GM11168 (cell line): Measurements from ENCODE around the gene CAMK2G.
"Not testable (repeated sequence)": the region's sequence is repeated elsewhere in the genome, so short reads cannot be mapped to it uniquely, and the experiment has no call there.

Experiments used
- in situ Hi-C: fragments of 300-500 bp; cut with MboI; formaldehyde crosslinking; loops from one replicate; pipeline ENCODE4 v1.12.0; 2022; ENCODE audit warnings: low sequenced_read_pairs; ENCODE audit not compliant: unreplicated experiment

The CAMK2G gene

DNA sequence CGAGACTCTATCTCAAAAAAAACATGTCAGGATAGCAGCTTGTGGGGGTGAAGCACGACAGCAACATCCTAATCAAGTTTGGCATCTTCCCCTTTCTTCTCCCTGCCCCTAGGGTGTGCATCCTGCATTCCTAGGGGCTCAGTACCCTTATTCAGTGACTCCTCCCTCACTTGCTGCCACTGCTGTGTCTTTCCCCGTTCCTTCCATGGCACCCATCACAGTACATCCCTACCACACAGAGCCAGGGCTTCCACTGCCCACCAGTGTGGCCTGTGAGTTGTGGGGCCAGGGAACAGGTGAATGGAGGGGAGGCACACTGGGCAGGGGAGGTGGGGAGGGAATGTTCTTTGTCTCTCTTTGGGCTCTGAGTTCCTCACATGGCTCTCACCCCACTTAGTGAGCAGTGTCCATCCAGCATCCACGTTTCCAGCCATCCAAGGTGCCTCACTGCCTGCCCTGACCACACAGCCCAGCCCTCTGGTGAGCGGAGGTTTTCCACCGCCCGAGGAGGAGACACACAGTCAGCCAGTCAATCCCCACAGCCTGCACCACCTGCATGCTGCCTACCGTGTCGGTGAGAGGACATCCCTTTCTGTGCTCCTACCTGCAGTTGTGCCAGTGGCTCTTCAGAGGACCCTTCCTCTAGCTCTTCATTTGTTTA, 74.3 kb downstream of the CAMK2G start:
- in situ Hi-C loops, result no loop called here

- in situ Hi-C loops, result no loop called here
Measured at GRCh38 chr10:73798927-73799560, 75.3 kb downstream of the CAMK2G start.

GRCh38 chr10:73798087-73798486, 76.3 kb downstream of the CAMK2G start:
- in situ Hi-C loops, result no loop called here

GRCh38 chr10:73797324-73798025, 76.9 kb downstream of the CAMK2G start:
- in situ Hi-C loops, result no loop called here

DNA sequence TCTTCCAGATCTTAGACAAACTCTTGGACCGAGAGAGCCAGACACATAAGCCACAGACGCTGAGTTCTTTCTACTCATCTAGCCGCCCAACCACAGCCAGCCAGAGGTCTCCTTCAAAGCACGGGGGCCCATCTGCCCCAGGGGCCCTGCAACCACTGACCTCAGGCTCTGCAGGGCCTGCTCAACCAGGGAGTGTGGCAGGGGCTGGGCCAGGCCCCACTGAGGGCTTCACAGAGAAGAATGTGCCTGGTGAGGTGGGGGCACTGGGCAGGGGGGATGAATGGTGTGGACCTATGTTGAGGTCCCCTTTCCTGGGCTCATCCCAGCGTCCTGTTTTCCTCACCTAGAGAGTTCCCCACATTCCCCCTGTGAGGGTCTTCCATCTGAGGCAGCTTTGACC, 77.6 kb downstream of the CAMK2G start:
- in situ Hi-C loops, result no loop called here

- in situ Hi-C loops, result not testable (repeated sequence)
Measured at GRCh38 chr10:73796035-73796434, 78.3 kb downstream of the CAMK2G start.

GRCh38 chr10:73795491-73795890, 78.9 kb downstream of the CAMK2G start:
- in situ Hi-C loops, result not testable (repeated sequence)

GRCh38 chr10:73793456-73793855, 80.9 kb downstream of the CAMK2G start:
- in situ Hi-C loops, result no loop called here

DNA sequence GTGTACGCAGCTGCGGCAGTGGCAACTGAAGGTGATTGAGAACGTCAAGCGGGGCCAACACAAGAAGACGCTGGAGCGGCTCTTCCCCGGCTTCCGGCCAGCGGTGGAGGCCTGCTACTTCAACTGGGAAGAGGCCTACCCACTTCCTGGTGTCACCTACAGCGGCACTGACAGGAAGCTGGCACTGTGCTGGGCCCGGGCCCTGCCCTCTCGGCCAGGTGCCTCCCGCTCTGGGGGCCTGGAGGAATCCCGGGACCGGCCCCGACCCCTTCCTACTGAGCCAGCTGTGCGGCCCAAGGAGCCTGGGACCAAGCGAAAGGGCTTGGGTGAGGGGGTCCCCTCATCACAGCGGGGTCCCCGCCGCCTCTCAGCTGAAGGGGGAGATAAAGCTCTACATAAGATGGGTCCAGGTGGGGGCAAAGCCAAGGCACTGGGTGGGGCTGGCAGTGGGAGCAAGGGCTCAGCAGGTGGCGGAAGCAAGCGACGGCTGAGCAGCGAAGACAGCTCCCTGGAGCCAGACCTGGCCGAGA, 82.4 kb downstream of the CAMK2G start:
- in situ Hi-C loops, result no loop called here

DNA sequence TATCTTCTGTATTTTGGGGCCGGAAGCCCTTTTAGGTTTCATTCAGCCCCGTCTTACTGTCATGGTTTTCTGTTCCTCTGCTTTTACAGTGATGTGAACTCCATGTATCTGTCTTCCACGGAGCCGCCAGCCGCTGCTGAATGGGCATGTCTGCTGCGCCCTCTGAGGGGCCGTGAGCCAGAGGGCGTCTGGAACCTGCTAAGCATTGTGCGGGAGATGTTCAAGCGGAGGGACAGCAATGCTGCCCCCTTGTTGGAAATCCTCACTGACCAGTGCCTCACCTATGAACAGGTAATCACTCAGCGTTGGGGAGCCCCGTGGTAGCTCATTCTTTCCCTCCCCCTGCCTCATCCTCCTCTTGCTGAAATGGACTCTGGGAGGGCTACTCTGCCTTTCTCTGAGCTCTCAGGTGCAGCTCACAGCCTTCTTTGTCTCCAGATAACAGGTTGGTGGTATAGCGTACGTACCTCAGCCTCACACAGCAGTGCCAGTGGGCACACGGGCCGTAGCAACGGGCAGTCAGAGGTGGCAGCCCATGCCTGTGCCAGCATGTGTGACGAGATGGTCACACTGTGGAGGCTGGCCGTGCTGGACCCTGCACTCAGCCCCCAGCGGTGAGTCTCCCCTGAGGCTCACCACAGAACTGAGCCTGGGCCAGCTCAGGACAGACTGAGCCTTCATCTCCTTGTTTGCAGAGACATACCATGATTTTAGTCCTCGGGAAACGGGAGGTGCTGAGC, 83.3 kb downstream of the CAMK2G start:
- in situ Hi-C loops, result no loop called here

GRCh38 chr10:73789659-73790055, 84.7 kb downstream of the CAMK2G start:
- in situ Hi-C loops, result no loop called here

DNA sequence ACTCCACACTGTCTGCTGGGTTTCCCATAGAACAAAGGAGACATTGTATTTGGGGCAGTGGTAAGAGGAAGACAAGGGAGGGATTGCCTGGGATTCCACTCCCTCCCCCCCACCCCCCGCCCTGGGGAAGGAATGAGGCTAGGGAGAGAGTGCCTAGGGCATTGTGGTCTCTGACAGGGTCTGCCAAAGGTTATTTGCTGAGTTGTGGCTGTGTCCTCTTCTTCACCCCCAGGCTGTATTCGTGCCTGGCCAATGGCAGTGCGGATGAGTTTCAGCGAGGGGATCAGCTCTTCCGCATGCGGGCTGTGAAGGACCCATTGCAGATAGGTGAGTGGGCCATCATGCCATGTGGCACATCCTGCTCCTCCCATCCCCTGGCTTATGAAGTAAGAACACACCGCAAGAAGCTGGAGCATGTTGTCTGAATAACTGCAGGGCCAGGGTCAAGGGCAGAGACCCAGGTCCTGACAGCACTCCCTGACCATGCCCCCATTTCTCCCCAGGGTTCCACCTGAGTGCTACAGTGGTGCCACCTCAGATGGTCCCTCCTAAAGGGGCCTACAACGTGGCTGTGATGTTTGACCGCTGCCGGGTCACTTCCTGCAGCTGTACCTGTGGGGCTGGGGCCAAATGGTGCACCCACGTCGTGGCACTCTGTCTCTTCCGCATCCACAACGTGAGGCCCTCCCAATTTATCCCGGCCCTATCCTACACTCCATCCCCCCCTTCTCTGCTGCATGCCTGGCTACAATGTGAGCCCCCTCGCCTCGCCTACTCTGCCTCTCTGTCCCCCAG, 85.3 kb downstream of the CAMK2G start:
- in situ Hi-C loops, result no loop called here

GRCh38 chr10:73787031-73787800, 87.1 kb downstream of the CAMK2G start:
- in situ Hi-C loops, result not testable (repeated sequence)

GRCh38 chr10:73786512-73786885, 87.9 kb downstream of the CAMK2G start:
- in situ Hi-C loops, result no loop called here

DNA sequence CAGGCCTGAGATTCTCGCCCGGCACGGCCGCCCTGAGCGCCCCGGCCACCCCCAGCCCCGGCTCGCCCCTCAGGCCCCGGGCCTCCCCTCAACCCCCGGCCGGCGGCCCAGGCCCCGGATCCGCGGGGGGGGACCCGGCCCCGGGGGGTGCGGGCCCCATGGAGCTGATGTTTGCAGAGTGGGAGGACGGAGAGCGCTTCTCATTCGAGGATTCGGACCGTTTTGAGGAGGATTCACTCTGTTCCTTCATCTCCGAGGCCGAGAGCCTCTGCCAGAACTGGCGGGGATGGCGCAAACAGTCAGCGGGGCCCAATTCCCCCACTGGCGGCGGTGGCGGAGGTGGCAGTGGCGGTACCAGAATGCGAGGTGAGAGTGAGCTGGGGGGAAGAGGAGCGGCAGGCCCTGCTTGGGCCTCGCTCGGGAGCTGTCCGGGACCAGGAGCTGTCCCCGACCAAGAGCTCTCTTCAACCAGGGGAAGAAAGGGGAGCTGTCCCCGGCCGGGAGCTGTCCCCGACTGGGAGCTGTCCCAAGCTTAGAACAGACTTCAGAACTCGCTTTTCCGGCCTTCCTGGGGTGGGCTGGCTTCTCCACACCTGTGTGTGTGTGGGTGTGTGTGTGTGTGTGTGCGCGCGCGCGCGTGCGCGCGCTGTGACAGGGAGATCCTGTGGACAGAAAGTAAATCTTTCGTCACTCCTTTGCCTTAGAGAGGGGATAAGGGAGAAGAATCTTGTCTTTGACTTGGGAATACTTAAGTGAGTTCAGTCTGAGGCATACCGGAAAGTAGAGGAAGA, 88.4 kb downstream of the CAMK2G start:
- in situ Hi-C loops, result no loop called here

GRCh38 chr10:73785211-73785720, 89.1 kb downstream of the CAMK2G start, which contains the start of gene ZSWIM8:
ZSWIM8 (plus strand) TSS chr10:73785606; CDS start chr10:73785879, 273 bp downstream.
- in situ Hi-C loops, result no loop called here

- in situ Hi-C loops, result no loop called here
Measured at GRCh38 chr10:73782749-73783085, 91.6 kb downstream of the CAMK2G start.
